Endodermal cell (in vitro differentiated cells): Measurements from ENCODE around the gene RPL36. TPM values are rescaled to one million over a fixed set of nuclear protein-coding genes. Genes with fewer than 3 reads are reported as not detected.

ENCODE experiments used
- DNase-seq: peaks from one replicate; pipeline ENCODE4 v3.0.0-alpha.2; 2017
- H3K27ac ChIP-seq: 2 replicates; pipeline ENCODE4 v1.5.1; 2013; ENCODE audit warnings: mild to moderate bottlenecking, low read depth, low read length, moderate library complexity
- H3K27me3 ChIP-seq: 2 replicates; pipeline ENCODE4 v1.6.1; 2013; ENCODE audit warnings: mild to moderate bottlenecking, low read length, moderate library complexity; ENCODE audit not compliant: insufficient read depth, control insufficient read depth, poor library complexity, severe bottlenecking
- H3K36me3 ChIP-seq: 2 replicates; pipeline ENCODE4 v1.7.0; 2013; ENCODE audit warnings: mild to moderate bottlenecking, low read length, moderate library complexity; ENCODE audit not compliant: control insufficient read depth, insufficient read depth
- H3K4me1 ChIP-seq: one replicate; pipeline ENCODE4 v1.7.0; 2013; ENCODE audit warnings: low read length; ENCODE audit not compliant: control insufficient read depth, insufficient read depth
- H3K4me3 ChIP-seq: 2 replicates; pipeline ENCODE4 v1.5.1; 2013; ENCODE audit warnings: mild to moderate bottlenecking, low read length, moderate library complexity
- H3K9ac ChIP-seq: 2 replicates; pipeline ENCODE4 v1.6.1; 2013; ENCODE audit warnings: mild to moderate bottlenecking, low read length, moderate library complexity; ENCODE audit not compliant: poor library complexity, severe bottlenecking; ENCODE audit errors: extremely low read depth
- H3K9me3 ChIP-seq: 2 replicates; pipeline ENCODE4 v1.6.1; 2013; ENCODE audit warnings: mild to moderate bottlenecking, low read length, moderate library complexity; ENCODE audit not compliant: control insufficient read depth
- H3K27ac Mint-ChIP-seq: 2 replicates; pipeline ENCODE4 v1.8.0; 2020; ENCODE audit warnings: mixed read lengths
- H3K27me3 Mint-ChIP-seq: 2 replicates; pipeline ENCODE4 v1.8.0; 2021; ENCODE audit warnings: mild to moderate bottlenecking, mixed read lengths; ENCODE audit not compliant: insufficient read depth
- H3K36me3 Mint-ChIP-seq: 2 replicates; pipeline ENCODE4 v1.8.0; 2020; ENCODE audit warnings: low read depth, mixed read lengths
- H3K4me1 Mint-ChIP-seq: 2 replicates; pipeline ENCODE4 v1.8.0; 2020; ENCODE audit warnings: mixed read lengths
- H3K4me3 Mint-ChIP-seq: 2 replicates; pipeline ENCODE4 v1.8.0; 2020; ENCODE audit warnings: mild to moderate bottlenecking, moderate library complexity, mixed read lengths
- H3K9me3 Mint-ChIP-seq: 2 replicates; pipeline ENCODE4 v1.8.0; 2020; ENCODE audit warnings: mild to moderate bottlenecking, mixed read lengths
- CTCF ChIP-seq: fragments of 200-600 bp; sonication (generic); conservative IDR thresholded peaks from 2 replicates; pipeline ENCODE4 v1.5.0; 2021; ENCODE audit warnings: antibody characterized with exemption, mild to moderate bottlenecking
- WGBS, 2 experiments: methylation state at CpG; one replicate each; pipeline versions ENCODE4 v1.1.5 to v1.1.7; 2013; ENCODE audit warnings: missing lambda C conversion rate in 2 of 2, mixed read lengths in 1 of 2; ENCODE audit not compliant: insufficient coverage in 1 of 2, insufficient read length in 1 of 2; 5-methylcytosine and 5-hydroxymethylcytosine counted together
- long read RNA-seq, 4 experiments: library from polyadenylated mRNA in 2 of 4; library from RNA in 1 of 4; library from capped mRNA in 1 of 4; stranded (forward) in 3 of 4; unstranded in 1 of 4; transcript quantifications; one replicate each; pipeline ENCODE4 v2.0.0, GENCODE V29; 2020 to 2021; ENCODE audit warnings: inconsistent platforms in 1 of 4
- polyA plus RNA-seq, 2 experiments: library from polyadenylated mRNA; stranded (reverse); fragments of 50-300 nt; gene quantifications; one replicate each; pipeline ENCODE4 v1.2.3, GENCODE V29; 2013
- total RNA-seq, 2 donors: library from RNA; stranded (reverse); fragmentation: NEBNext Ultra II Directional in 1 of 2; extraction: Animal tissue kit (Norgen Biotek cat#: 25700) in 1 of 2; gene quantifications; 2 replicates in 1 of 2; 3 replicates in 1 of 2; pipeline ENCODE4 v1.2.1, GENCODE V29; 2021

RPL36 gene
- 1,000 to 10,000 TPM; 1,005 to 1,008 TPM for total RNA-seq
- 886 TPM for polyA plus RNA-seq (2013, experiment 1 of 2)
- 903 TPM for polyA plus RNA-seq (2013, experiment 2 of 2)
- long read RNA-seq, experiment 1, transcript RPL36-202 (3 exons, 556 nt) = major isoform, 340 of 640 reads
- long read RNA-seq, experiment 1, transcript RPL36-201 (4 exons, 707 nt) = minor isoform, 264 of 640 reads
- long read RNA-seq, experiment 1, partial matches to known transcripts = 24 of 640 reads
- long read RNA-seq, experiment 1, other reads (novel, unspliced or antisense) = 11 of 640 reads
- long read RNA-seq, experiment 2, transcript RPL36-202 (3 exons, 556 nt) = minor isoform, 19 of 333 reads
- long read RNA-seq, experiment 2, transcript RPL36-201 (4 exons, 707 nt) = major isoform, 308 of 333 reads
- long read RNA-seq, experiment 2, partial matches to known transcripts = 3 of 333 reads
- long read RNA-seq, experiment 2, other reads (novel, unspliced or antisense) = 2 of 333 reads
- long read RNA-seq, experiment 3, transcript RPL36-202 (3 exons, 556 nt) = minor isoform, 14 of 339 reads
- long read RNA-seq, experiment 3, transcript RPL36-201 (4 exons, 707 nt) = major isoform, 315 of 339 reads
- long read RNA-seq, experiment 3, partial matches to known transcripts = 3 of 339 reads
- long read RNA-seq, experiment 3, other reads (novel, unspliced or antisense) = 6 of 339 reads
- long read RNA-seq, experiment 4, partial matches to known transcripts = 1 of 13 reads
- long read RNA-seq, experiment 4, other reads (novel, unspliced or antisense) = 8 of 13 reads

GRCh38 chr19:5690125-5690954, at the start of gene RPL36:
TSS of gene RPL36 (plus strand) at chr19:5690295. CDS start at chr19:5690508, 213 bp downstream.
- TF ChIP-seq CTCF = peak; percentile 98
- 0% methylated on average over 10 to 73 of the region's 73 CpGs for WGBS, 2 experiments

DNA sequence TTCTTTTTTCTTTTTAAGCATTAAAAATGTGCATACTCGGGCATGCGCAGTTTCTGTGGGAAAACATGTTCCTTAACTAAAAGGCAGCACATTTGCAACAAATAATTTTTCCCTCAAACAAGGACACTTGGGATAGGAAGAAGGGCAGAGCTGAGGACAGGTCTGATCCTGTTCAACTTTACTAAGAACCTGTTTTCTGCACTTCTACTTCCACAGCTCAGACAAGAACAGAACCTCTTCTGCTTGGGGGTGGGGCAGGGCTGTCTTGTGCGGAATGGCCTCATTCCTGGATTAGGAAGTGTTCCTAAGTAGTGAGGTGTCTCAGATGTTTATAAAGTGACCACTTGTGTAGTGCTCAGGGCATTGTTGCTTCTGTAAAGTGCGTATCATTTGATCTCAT, 48.9 kb upstream of the RPL36 start:
- WGBS, 2 experiments = 93 to 100% methylated on average over 3 to 4 of the region's 4 CpGs
- no peak for TF ChIP-seq CTCF

More at GRCh38 chr19:5690125-5690954, at the start of gene RPL36:
- peaks cover 2% of the 10 kb centered on the region for H3K4me1 Mint-ChIP-seq
- Histone ChIP-seq H3K9me3 (no peaks in the 10 kb centered on the region), H3K4me1 (no peaks in the 10 kb centered on the region), H3K27me3 (no peaks in the 10 kb centered on the region), H3K36me3 (peaks cover 36% of the 10 kb centered on the region), H3K27ac (peak within 1 kb of the TSS; percentile 93), H3K9ac (peak within 1 kb of the TSS; percentile 89), H3K4me3 (peak within 1 kb of the TSS; percentile 96)
- peak within 1 kb of the TSS; percentile 97 for H3K27ac Mint-ChIP-seq
- H3K4me3 Mint-ChIP-seq = peak within 1 kb of the TSS; percentile 99
- peaks cover 5% of the 10 kb centered on the region for H3K9me3 Mint-ChIP-seq
- DNase-seq = peak; percentile 100
- H3K36me3 Mint-ChIP-seq = peaks cover 34% of the 10 kb centered on the region
- H3K27me3 Mint-ChIP-seq = peaks cover 5% of the 10 kb centered on the region

DNA sequence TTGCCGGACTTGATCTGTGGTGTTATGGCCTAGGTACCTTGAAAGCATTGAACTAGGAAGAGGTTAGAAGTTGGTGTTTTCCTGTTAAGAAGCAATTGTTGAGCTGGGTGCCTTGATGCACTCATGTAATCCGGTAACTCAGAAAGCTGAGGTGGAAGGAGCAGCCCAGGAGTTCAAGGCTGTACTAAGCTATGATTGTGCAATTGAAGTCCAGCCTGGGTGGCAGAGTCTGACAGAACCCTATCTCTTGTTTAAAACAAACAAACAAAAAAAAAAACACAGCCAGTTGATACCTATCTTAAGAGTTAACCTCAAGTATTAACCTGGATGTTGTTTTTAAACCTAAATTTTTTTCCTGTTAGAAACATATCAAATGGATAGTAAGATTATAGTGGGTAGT, 47.9 kb upstream of the RPL36 start:
- H3K4me3 ChIP-seq = no peak overlapping the region
- H3K9ac ChIP-seq = no peak overlapping the region
- no peaks in the 10 kb centered on the region for H3K9me3 ChIP-seq
- H3K27ac ChIP-seq = no peak overlapping the region
- Mint-ChIP-seq H3K9me3 (no peaks in the 10 kb centered on the region), H3K27ac (no peak overlapping the region), H3K4me3 (no peak overlapping the region), H3K4me1 (peaks cover 1% of the 10 kb centered on the region), H3K36me3 (peaks cover 78% of the 10 kb centered on the region), H3K27me3 (no peaks in the 10 kb centered on the region)
- DNase-seq = no peak
- no peaks in the 10 kb centered on the region for H3K27me3 ChIP-seq
- no peak for TF ChIP-seq CTCF
- no peaks in the 10 kb centered on the region for H3K4me1 ChIP-seq
- WGBS, 2 experiments = 94% methylated on average over 2 of the region's 2 CpGs
- peaks cover 79% of the 10 kb centered on the region for H3K36me3 ChIP-seq

More for the DNA sequence above, 48.9 kb upstream of the RPL36 start:
- DNase-seq = no peak
- Histone ChIP-seq H3K9ac (no peak overlapping the region), H3K36me3 (peaks cover 71% of the 10 kb centered on the region), H3K4me1 (no peaks in the 10 kb centered on the region), H3K4me3 (no peak overlapping the region), H3K27ac (no peak overlapping the region), H3K27me3 (no peaks in the 10 kb centered on the region), H3K9me3 (no peaks in the 10 kb centered on the region)
- peaks cover 70% of the 10 kb centered on the region for H3K36me3 Mint-ChIP-seq
- H3K9me3 Mint-ChIP-seq = no peaks in the 10 kb centered on the region
- peaks cover 1% of the 10 kb centered on the region for H3K4me1 Mint-ChIP-seq
- no peak overlapping the region for H3K27ac Mint-ChIP-seq
- no peaks in the 10 kb centered on the region for H3K27me3 Mint-ChIP-seq
- no peak overlapping the region for H3K4me3 Mint-ChIP-seq
